ENCODE data around the gene SERPINE2. TPM values are rescaled to one million over a fixed set of nuclear protein-coding genes. Genes with fewer than 3 reads are reported as not detected.
A peak's percentile ranks its signal among the peaks of the same experiment; 100 is the strongest.
"Not testable (repeated sequence)": the region's sequence is repeated elsewhere in the genome, so short reads cannot be mapped to it uniquely, and the experiment has no call there.

Gene SERPINE2
- polyA plus RNA-seq, 4 donors: 6.0 to 43.9 (median 21.0) TPM

- H3K4me1 ChIP-seq (ENCODE audit: control insufficient read depth in 3 of 3, insufficient read depth in 2 of 3, low read depth in 1 of 3, low read length in 2 of 3): peaks cover 5 to 20% (median 19%) of the 10 kb centered on the region in 3 donors
- H3K27ac ChIP-seq (ENCODE audit: low read depth in 1 of 3, low read length in 2 of 3): peak overlapping the region in 1 of 3 donors; percentile 79
- no peaks in the 10 kb centered on the region for H3K9me3 ChIP-seq (ENCODE audit: control insufficient read depth in 2 of 2, insufficient read depth in 1 of 2, low read depth in 1 of 2, low read length in 1 of 2)
- H3K4me3 ChIP-seq (ENCODE audit: low read depth in 1 of 3, low read length in 3 of 3): no peak overlapping the region
- DNase-seq (peak; percentile 26 to 67), FAIRE-seq (no peak)
- H3K36me3 ChIP-seq (ENCODE audit: control insufficient read depth in 3 of 3, insufficient read depth in 2 of 3, low read depth in 1 of 3, low read length in 3 of 3): peaks cover 0 to 5% (median 0%) of the 10 kb centered on the region in 3 donors
- WGBS, 3 donors: 57 to 62% (median 58%) methylated on average over 12 of the region's 12 CpGs
- no peaks in the 10 kb centered on the region for H3K27me3 ChIP-seq (ENCODE audit: control insufficient read depth in 3 of 3, insufficient read depth in 3 of 3, low read length in 3 of 3)
Observed at GRCh38 chr2:223941579-223942277, 97.4 kb downstream of the SERPINE2 start.

GRCh38 chr2:223939438-223939837 lies 99.6 kb downstream of the SERPINE2 start:
- FAIRE-seq; H3K4me3 ChIP-seq (ENCODE audit: low read depth in 1 of 3, low read length in 3 of 3); H3K9me3 ChIP-seq (ENCODE audit: control insufficient read depth in 2 of 2, insufficient read depth in 1 of 2, low read depth in 1 of 2, low read length in 1 of 2); DNase-seq; H3K36me3 ChIP-seq (ENCODE audit: control insufficient read depth in 3 of 3, insufficient read depth in 2 of 3, low read depth in 1 of 3, low read length in 3 of 3); H3K27me3 ChIP-seq (ENCODE audit: control insufficient read depth in 3 of 3, insufficient read depth in 3 of 3, low read length in 3 of 3); H3K27ac ChIP-seq (ENCODE audit: low read depth in 1 of 3, low read length in 2 of 3): not testable (repeated sequence)
- WGBS, 3 donors: 54 to 75% (median 55%) methylated on average over 2 of the region's 2 CpGs
- H3K4me1 ChIP-seq (ENCODE audit: control insufficient read depth in 3 of 3, insufficient read depth in 2 of 3, low read depth in 1 of 3, low read length in 2 of 3): peaks cover 12 to 32% (median 32%) of the 10 kb centered on the region in 3 donors

GRCh38 chr2:223937535-223937934 lies 101.6 kb downstream of the SERPINE2 start:
- H3K4me3 ChIP-seq (ENCODE audit: low read depth in 1 of 3, low read length in 3 of 3): no peak overlapping the region
- no peaks in the 10 kb centered on the region for H3K9me3 ChIP-seq (ENCODE audit: control insufficient read depth in 2 of 2, insufficient read depth in 1 of 2, low read depth in 1 of 2, low read length in 1 of 2)
- H3K4me1 ChIP-seq (ENCODE audit: control insufficient read depth in 3 of 3, insufficient read depth in 2 of 3, low read depth in 1 of 3, low read length in 2 of 3): peaks cover 12 to 28% (median 23%) of the 10 kb centered on the region in 3 donors
- WGBS, 3 donors: 0 to 43% (median 4%) methylated on average over 1 of the region's 1 CpG
- no peaks in the 10 kb centered on the region for H3K27me3 ChIP-seq (ENCODE audit: control insufficient read depth in 3 of 3, insufficient read depth in 3 of 3, low read length in 3 of 3)
- H3K27ac ChIP-seq (ENCODE audit: low read depth in 1 of 3, low read length in 2 of 3): peak overlapping the region in 1 of 3 donors; percentile 58
- DNase-seq (no peak), FAIRE-seq (no peak)
- H3K36me3 ChIP-seq (ENCODE audit: control insufficient read depth in 3 of 3, insufficient read depth in 2 of 3, low read depth in 1 of 3, low read length in 3 of 3): peaks cover 0 to 2% (median 0%) of the 10 kb centered on the region in 3 donors

- Histone ChIP-seq H3K36me3 (ENCODE audit: control insufficient read depth in 3 of 3, insufficient read depth in 2 of 3, low read depth in 1 of 3, low read length in 3 of 3) (peaks cover 0 to 2% (median 0%) of the 10 kb centered on the region in 3 donors), H3K4me3 (ENCODE audit: low read depth in 1 of 3, low read length in 3 of 3) (no peak overlapping the region), H3K27ac (ENCODE audit: low read depth in 1 of 3, low read length in 2 of 3) (peak overlapping the region in 1 of 3 donors; percentile 38), H3K4me1 (ENCODE audit: control insufficient read depth in 3 of 3, insufficient read depth in 2 of 3, low read depth in 1 of 3, low read length in 2 of 3) (peaks cover 11 to 28% (median 23%) of the 10 kb centered on the region in 3 donors), H3K9me3 (ENCODE audit: control insufficient read depth in 2 of 2, insufficient read depth in 1 of 2, low read depth in 1 of 2, low read length in 1 of 2) (no peaks in the 10 kb centered on the region), H3K27me3 (ENCODE audit: control insufficient read depth in 3 of 3, insufficient read depth in 3 of 3, low read length in 3 of 3) (no peaks in the 10 kb centered on the region)
- DNase-seq (no peak), FAIRE-seq (no peak)
- WGBS, 3 donors: 71 to 83% (median 75%) methylated on average over 5 of the region's 5 CpGs
Observed at GRCh38 chr2:223936862-223937326, 102.2 kb downstream of the SERPINE2 start.

- no peak for DNase-seq
- H3K27ac ChIP-seq (ENCODE audit: low read depth in 1 of 3, low read length in 2 of 3): peak overlapping the region in 1 of 3 donors; percentile 65
- H3K9me3 ChIP-seq (ENCODE audit: control insufficient read depth in 2 of 2, insufficient read depth in 1 of 2, low read depth in 1 of 2, low read length in 1 of 2): no peaks in the 10 kb centered on the region
- peaks cover 8 to 20% (median 15%) of the 10 kb centered on the region in 3 donors for H3K4me1 ChIP-seq (ENCODE audit: control insufficient read depth in 3 of 3, insufficient read depth in 2 of 3, low read depth in 1 of 3, low read length in 2 of 3)
- peaks cover 0 to 2% (median 0%) of the 10 kb centered on the region in 3 donors for H3K36me3 ChIP-seq (ENCODE audit: control insufficient read depth in 3 of 3, insufficient read depth in 2 of 3, low read depth in 1 of 3, low read length in 3 of 3)
- no peak for FAIRE-seq
- H3K4me3 ChIP-seq (ENCODE audit: low read depth in 1 of 3, low read length in 3 of 3): no peak overlapping the region
- H3K27me3 ChIP-seq (ENCODE audit: control insufficient read depth in 3 of 3, insufficient read depth in 3 of 3, low read length in 3 of 3): no peaks in the 10 kb centered on the region
Observed at GRCh38 chr2:223935459-223936125, 103.5 kb downstream of the SERPINE2 start.

GRCh38 chr2:223934870-223935269 lies 104.2 kb downstream of the SERPINE2 start:
- no peak overlapping the region for H3K4me3 ChIP-seq (ENCODE audit: low read depth in 1 of 3, low read length in 3 of 3)
- peaks cover 11 to 23% (median 22%) of the 10 kb centered on the region in 3 donors for H3K4me1 ChIP-seq (ENCODE audit: control insufficient read depth in 3 of 3, insufficient read depth in 2 of 3, low read depth in 1 of 3, low read length in 2 of 3)
- no peak overlapping the region for H3K27ac ChIP-seq (ENCODE audit: low read depth in 1 of 3, low read length in 2 of 3)
- DNase-seq (no peak), FAIRE-seq (no peak)
- no peaks in the 10 kb centered on the region for H3K27me3 ChIP-seq (ENCODE audit: control insufficient read depth in 3 of 3, insufficient read depth in 3 of 3, low read length in 3 of 3)
- no peaks in the 10 kb centered on the region for H3K9me3 ChIP-seq (ENCODE audit: control insufficient read depth in 2 of 2, insufficient read depth in 1 of 2, low read depth in 1 of 2, low read length in 1 of 2)
- WGBS, 3 donors: 76 to 80% (median 80%) methylated on average over 6 of the region's 6 CpGs
- H3K36me3 ChIP-seq (ENCODE audit: control insufficient read depth in 3 of 3, insufficient read depth in 2 of 3, low read depth in 1 of 3, low read length in 3 of 3): peaks cover 0 to 3% (median 0%) of the 10 kb centered on the region in 3 donors

- Histone ChIP-seq H3K4me1 (ENCODE audit: control insufficient read depth in 3 of 3, insufficient read depth in 2 of 3, low read depth in 1 of 3, low read length in 2 of 3) (peaks cover 11 to 25% (median 23%) of the 10 kb centered on the region in 3 donors), H3K4me3 (ENCODE audit: low read depth in 1 of 3, low read length in 3 of 3) (no peak overlapping the region), H3K27me3 (ENCODE audit: control insufficient read depth in 3 of 3, insufficient read depth in 3 of 3, low read length in 3 of 3) (no peaks in the 10 kb centered on the region), H3K9me3 (ENCODE audit: control insufficient read depth in 2 of 2, insufficient read depth in 1 of 2, low read depth in 1 of 2, low read length in 1 of 2) (no peaks in the 10 kb centered on the region), H3K27ac (ENCODE audit: low read depth in 1 of 3, low read length in 2 of 3) (no peak overlapping the region), H3K36me3 (ENCODE audit: control insufficient read depth in 3 of 3, insufficient read depth in 2 of 3, low read depth in 1 of 3, low read length in 3 of 3) (peaks cover 0 to 6% (median 0%) of the 10 kb centered on the region in 3 donors)
- FAIRE-seq: no peak
- WGBS, 3 donors: 62 to 78% (median 68%) methylated on average over 6 of the region's 6 CpGs
- DNase-seq: no peak
Observed at GRCh38 chr2:223932816-223933800, 106.0 kb downstream of the SERPINE2 start.

Measured in small intestine (tissue), 7 donors.